ENCODE results near the gene TMEM63A. TPM values are rescaled to one million over a fixed set of nuclear protein-coding genes. Genes with fewer than 3 reads are reported as not detected.

Gene TMEM63A
- total and polyA plus RNA-seq, 2 of the 13 experiments (the other 11 are each of a cell fraction or from before 2014, with no cell fraction given): 23.9 to 53.3 TPM

- TF ChIP-seq ZBTB34 (CRISPR knock-in tag; IDR thresholded peaks at IDR 0.05) (no peak), TGIF2 (CRISPR knock-in tag; IDR thresholded peaks at IDR 0.05) (0 out of 2 replicates have a peak, but pooled peaks have one; percentile 25), MXD4 (CRISPR knock-in tag; IDR thresholded peaks at IDR 0.05) (peak; percentile 92), ZNF672 (CRISPR knock-in tag; IDR thresholded peaks at IDR 0.05) (no peak), RBAK (CRISPR knock-in tag; IDR thresholded peaks at IDR 0.05) (no peak), PITX1 (CRISPR knock-in tag; IDR thresholded peaks at IDR 0.05) (no peak; the same call in 1 of the 2 replicates), TFE3 (CRISPR knock-in tag; IDR thresholded peaks at IDR 0.05) (peak; percentile 9; the same call in 1 of the 2 replicates), AGO2 (optimal IDR thresholded peaks at IDR 0.05; ENCODE audit: low read depth, low read length) (peak; percentile 85), AHR (CRISPR knock-in tag; IDR thresholded peaks at IDR 0.05) (peak; percentile 67; the same call in 1 of the 2 replicates), NONO (IDR thresholded peaks at IDR 0.05) (no peak), NONO (CRISPR knock-in tag; conservative IDR thresholded peaks at IDR 0.05) (peak; percentile 89), ZNF773 (CRISPR knock-in tag; IDR thresholded peaks at IDR 0.05; ENCODE audit: borderline replicate concordance) (no peak), ATF6 (CRISPR knock-in tag; conservative IDR thresholded peaks at IDR 0.05) (no peak), ARID3A (IDR thresholded peaks at IDR 0.05; ENCODE audit: low read depth, low read length) (no peak), ZBTB39 (CRISPR knock-in tag; IDR thresholded peaks at IDR 0.05) (peak; percentile 45; the same call in 1 of the 2 replicates), TOPORS (CRISPR knock-in tag; IDR thresholded peaks at IDR 0.05) (no peak), GLI4 (CRISPR knock-in tag; IDR thresholded peaks at IDR 0.05; ENCODE audit: borderline replicate concordance) (peak; percentile 95; the same call in 1 of the 2 replicates), IRF2 (CRISPR knock-in tag; IDR thresholded peaks at IDR 0.05) (no peak; the same call in 1 of the 2 replicates), SNAPC2 (CRISPR knock-in tag; IDR thresholded peaks at IDR 0.05) (no peak)
These were observed 41.7 kb upstream of the TMEM63A start, which contains the start of gene PYCR2 (continued) for GRCh38 chr1:225923692-225924555.

Measured in HepG2 (cell line).